Left kidney (tissue), 2 donors: ENCODE data around the gene SMURF2. TPM values are rescaled to one million over a fixed set of nuclear protein-coding genes. Genes with fewer than 3 reads are reported as not detected.
"Not testable (repeated sequence)": the region's sequence is repeated elsewhere in the genome, so short reads cannot be mapped to it uniquely, and the experiment has no call there.

ENCODE experiments used
- DNase-seq: peaks from one replicate; pipeline ENCODE4 v3.0.0-alpha.2; 2013
- polyA plus RNA-seq: library from polyadenylated mRNA; unstranded; fragments of 120-200 nt; gene quantifications from one replicate; pipeline ENCODE4 v1.2.1, GENCODE V29; 2013; ENCODE audit not compliant: insufficient read length

The SMURF2 gene
- polyA plus RNA-seq, 1 donor: 42.5 TPM

DNA sequence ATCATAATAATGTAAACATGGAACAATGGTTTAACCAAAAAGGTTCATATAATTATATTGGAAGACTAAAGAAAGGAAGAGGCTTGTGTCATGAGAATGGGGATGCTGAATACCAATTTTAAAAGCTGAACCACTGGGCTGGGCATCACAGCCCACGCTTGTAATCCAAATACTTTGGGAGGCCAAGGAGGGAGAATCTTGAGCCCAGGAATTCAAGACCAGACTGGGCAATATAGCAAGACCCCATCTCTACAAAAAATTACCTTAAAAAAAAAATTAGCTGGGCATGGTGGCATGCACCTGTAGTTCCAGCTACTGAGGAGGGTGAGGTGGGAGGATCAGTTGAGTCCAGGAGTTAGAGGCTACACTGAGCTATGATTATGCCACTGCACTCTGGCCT is 65.1 kb downstream of the SMURF2 start:
- no peak for DNase-seq

DNA sequence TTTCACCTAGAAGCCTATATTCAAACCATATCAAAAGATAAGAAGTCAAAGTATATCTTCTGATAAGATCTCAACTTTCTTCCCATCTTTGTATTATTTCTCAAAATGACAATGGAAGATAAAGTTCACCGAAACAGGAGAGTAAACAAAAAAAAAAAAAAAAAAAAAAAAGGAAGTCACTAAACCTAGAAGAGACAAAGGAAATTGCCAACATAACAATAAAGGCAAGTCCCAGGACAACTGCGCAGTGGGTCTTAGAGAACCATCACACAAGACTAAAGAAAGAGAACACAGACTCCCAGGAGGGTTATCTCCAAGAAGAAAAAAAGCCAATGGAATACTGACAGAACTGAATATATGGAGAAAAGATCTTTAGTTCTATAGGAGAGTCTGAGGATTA is 65.7 kb downstream of the SMURF2 start:
- no peak for DNase-seq

DNA sequence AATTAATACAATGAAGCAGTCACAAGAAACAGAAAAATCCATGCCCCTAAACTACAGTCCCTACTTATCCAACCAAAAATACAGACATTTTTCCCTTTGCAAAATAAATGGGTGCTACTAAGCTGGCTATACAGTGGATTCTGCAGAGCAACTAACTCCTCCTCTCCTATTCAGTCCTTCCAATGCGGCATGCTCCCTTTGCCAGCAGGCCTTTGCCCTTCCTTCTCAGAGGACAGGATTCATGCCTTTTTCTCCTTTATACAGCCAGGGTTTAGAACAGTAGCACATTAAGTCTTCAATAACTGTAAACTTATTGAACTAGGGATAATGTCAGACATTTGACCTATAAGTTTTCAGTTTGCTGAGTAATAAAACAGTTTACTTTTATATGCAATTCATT is 70.2 kb downstream of the SMURF2 start:
- no peak for DNase-seq

DNA sequence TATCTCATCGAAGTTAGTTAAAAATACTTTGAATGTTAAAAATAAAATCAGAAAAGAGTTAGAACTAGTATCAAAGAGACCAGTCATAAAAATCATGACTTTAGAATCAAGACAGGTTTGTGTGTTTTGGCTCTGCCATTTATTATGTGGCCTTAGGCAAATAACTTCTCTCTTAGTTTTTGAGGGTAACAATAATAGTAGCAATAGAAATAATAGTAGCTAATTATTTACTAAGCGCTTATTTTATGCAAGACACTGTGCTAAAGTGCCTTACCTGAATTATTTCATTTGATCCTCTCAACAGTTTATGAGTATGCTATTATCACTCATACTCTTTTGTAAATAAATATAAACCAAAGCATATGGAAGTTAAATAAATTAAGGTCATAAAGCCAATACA is 77.0 kb downstream of the SMURF2 start:
- no peak for DNase-seq

DNA sequence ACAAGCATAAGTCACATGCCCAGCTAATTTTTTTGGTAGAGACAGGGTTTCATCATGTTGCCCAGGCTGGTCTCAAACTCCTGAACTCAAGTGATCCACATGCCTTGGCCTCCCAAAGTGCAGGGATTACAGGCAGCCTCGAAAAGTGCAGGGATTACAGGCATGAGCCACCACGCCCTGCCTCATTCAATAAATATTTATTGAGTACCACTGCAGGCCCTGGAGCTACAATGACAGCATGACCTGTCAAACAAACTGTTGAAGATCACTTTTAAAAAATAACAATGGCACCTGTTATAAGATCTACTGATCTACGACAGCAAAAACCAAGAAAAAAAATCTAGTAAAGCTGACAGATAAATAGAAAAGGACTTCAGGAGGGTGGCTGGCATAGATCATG is 79.1 kb downstream of the SMURF2 start:
- no peak for DNase-seq

DNA sequence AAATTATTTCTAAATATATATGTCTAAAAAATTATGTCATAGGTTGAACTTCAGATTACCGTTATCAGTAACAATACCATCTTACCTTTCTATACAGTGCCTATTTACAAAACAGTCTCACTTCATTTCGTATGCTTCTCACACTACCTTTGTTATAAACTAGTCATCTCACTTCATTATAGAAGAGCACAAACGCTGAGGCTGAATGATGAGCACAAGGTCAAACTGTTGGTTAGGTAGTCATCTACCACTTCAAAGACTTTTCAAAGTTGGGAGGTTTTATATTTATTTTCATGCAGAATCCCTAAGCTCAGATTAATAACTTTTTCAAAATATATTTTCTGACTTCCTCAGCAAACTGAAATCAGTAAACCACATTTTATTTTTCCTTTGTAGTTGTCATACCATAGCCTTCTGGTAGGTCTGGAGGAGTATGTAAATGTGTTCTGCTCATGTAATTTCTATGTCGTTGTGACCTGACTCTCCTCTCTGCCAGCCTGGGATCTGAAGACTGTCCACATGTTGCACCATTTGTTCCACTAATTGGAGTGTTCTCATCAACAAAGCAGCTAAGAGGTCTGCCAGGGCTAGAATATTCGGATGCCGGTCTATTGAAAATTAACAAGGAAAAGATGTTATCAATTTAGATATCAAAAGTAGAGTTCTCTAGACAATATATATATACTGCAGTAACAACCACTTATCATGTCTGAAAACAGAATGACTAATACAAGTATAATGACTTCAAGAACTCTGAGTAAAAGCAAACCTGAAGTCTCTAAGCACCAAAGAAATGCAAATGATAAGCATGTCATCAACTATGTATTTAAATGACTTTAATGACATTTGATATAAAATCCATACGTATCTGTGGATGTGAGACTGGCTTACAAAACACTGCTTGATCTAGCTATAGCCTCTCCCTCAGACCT is 81.5 kb downstream of the SMURF2 start:
- DNase-seq: no peak

DNA sequence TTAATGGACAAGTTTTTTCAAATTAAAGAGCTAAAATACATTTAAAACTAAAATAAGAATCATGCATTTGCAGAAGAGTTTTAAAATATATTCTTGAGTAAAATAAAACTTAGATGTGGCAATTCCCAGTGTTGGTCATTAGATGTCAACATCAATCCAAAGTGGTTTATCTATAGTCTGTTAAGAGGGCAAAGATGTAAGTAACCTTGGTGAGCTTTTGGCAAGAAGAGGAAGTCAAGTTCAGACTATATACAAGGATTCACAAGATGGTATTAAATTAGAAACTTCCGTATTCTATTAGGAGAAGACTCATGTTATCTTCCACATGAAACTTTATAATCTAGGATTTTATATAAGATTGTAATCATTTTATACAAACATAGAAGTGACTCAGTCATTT is 82.2 kb downstream of the SMURF2 start:
- DNase-seq: no peak

DNA sequence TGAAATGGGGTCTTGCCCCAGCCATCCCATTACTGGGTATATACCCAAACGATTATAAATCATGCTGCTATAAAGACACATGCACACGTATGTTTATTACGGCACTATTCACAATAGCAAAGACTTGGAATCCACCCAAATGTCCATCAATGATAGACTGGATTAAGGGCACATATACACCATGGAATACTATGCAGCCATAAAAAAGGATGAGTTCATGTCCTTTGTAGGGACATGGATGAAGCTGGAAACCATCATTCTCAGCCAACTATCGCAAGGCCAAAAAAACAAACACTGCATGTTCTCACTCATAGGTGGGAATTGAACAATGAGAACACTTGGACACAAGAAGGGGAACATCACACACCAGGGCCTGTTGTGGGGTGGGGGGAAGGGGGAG is 85.1 kb downstream of the SMURF2 start:
- DNase-seq: not testable (repeated sequence)

DNA sequence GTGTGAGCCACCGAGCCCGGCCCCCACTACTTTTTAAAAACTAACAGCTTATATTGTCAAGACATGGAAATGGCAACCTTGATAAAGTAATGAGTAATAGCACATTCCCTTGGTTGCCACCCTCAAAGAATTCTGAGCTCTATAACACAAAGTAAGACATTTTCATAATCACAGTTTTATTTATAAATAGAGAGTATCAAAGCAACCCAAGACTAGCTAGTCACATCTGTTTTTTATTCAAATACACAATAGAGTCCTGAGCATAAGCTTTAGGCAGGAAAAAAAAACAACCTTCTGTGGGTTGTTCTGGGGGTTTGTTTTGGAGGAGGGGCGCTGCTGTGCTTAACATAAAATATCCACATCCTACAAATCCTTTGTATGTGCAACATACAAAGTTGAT is 86.7 kb downstream of the SMURF2 start:
- no peak for DNase-seq

DNA sequence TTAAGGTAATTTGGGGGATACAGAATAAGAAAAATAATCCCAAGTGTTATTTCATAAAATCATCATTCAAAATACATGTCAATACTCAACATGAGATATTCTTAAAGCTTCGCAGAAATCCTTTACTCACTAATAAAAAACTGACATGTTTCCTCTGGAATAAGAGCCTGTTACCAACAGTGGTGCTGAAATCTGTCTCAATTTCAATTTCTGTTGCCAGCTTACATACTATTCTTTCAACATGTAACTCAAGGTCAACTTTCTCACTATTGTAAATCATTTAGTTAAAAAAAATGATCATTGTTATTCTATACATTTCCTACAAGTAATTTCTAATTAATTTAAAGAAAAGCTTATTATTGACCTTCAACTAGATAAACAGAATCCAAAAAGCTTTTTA is 87.5 kb downstream of the SMURF2 start:
- DNase-seq: no peak

DNA sequence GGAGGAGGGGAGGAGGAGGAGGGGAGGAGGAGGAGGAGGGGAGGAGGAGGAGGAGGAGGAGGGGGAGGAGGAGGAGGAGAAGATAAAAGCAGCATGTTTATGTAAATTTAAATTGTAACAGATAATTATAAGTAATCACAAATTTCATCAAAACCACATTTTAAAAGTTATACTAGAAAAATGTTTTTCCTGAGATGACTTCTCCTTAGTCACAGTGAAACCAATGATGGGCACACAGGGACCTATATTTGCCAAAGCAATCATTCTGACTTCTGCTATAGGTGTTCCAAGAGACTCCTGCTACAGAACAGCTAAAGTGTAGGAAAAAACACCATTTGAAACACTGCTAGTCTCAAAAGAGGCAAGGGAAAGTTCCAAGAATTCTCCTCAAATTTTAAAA is 88.9 kb downstream of the SMURF2 start:
- DNase-seq: no peak

DNA sequence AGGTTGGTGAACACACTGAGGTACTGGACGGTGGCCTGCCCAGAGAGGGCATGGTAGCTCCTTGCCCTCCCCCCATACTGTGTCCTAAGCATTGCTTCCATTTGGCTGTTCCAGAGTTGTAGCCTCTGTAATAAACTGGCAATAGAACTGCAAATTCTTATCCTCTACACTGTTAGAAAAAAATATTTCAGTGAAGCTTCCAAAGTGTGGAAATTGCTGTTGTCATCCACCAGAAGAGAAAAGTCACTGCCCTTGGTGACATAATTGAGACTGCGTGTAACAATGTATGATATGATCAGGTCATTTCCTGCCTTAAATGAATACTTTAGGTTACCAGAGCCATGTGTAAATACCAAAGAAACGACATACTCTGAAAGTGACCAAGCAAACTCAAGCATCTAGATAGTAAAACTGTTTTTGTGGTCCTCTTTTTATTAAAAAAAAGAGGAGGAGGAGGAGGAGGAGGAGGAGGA is 89.4 kb downstream of the SMURF2 start:
- DNase-seq: no peak

DNA sequence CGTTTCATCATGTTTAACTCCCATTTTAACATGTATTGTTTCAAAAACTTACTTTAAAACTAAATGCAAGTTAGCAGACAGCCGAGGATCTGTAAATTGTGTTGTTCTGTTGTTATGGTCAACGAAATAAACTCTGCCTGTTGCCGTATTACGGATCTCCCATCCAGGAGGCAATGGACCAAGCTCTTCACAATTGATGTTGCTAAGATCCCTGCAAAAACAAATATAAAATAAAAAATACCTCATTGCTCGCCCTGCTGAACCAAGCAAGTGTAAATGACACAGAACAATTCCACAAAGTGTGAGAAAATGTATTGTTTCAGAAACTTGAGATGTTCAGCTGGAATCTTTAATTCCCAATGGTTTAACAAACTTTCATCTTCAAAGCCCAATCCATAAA is 90.4 kb downstream of the SMURF2 start:
- no peak for DNase-seq

DNA sequence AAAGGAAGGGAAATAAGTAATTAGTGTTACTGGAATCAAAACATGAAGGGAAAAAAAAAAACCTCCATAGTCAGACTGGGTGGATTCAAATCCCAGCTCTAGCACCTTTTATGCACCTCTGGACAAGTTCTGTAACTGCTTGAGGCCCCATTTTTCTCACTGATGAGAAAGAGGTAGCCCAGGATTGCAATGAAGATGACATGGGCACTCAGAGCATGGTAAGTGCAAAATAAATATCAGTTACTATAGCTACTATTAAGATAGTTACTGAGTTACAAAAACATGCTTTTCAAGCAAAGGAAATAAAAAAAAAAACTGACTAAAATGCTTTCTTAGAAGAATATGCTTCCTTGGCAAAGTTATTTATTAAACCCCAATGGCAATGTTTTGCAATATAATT is 96.5 kb downstream of the SMURF2 start:
- no peak for DNase-seq

DNA sequence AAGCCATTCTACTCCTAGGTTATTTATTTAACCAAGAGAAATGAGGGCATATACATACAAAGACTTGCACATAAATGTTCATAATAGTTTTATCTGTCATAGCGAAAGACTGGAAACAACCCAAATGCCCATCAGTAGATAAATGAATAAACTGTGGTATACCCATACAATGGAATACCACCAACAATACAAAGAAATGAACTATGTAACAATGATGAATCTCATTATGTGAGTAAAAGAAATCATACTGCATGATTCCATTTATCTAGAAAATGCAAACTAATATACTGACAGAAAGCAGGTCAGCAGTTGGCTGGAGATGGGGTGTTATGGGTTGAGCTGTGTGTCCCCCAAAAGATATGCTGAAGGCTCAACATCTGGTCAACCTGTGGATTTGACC is 98.0 kb downstream of the SMURF2 start:
- DNase-seq: no peak

DNA sequence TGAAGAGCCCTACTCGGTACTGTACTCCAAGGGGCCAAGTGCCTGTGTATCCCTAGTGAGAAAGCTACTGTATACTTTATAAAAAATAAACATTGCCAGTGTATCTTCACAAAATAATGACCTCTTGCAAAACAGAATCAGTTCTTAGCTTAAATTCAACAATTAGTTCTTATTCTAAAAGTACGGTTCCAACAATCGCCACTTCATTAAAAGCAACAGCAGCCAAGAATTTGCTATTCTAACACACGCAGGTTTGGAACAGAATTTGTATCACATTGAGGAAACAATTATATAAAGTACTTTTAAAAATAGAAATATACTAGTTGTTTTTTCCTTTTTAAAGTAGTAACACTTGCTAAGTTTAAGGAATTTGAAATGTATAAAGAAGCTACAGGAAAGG is 106.8 kb downstream of the SMURF2 start:
- no peak for DNase-seq

DNA sequence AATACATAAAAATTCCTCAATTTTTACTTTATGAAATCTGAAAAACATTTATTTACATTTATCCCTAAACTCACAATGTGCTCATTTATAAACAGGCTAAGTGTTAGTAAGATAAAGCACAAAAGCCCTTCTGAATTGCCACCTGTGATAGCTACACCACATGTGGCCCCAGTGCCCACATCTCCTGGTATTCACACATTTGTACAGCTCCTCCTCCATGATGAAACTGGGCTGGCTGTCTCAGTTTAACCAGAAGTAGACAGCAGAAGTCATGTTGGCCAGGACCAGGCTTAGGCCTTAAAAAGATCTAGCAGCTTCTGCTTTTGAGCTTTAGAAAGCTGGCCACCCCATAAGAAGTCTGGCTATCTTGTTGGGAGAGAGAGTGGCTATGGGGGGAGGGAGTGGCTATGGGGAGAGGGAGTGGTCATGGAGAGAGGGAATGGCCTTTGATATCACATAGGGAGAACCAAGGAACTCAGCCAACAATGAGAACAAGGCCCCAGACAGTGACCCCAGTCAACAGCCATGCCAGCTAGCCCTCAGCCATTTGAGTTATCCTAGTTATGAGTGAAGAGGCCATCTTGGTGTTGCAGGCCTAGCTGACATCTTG is 108.0 kb downstream of the SMURF2 start:
- no peak for DNase-seq

DNA sequence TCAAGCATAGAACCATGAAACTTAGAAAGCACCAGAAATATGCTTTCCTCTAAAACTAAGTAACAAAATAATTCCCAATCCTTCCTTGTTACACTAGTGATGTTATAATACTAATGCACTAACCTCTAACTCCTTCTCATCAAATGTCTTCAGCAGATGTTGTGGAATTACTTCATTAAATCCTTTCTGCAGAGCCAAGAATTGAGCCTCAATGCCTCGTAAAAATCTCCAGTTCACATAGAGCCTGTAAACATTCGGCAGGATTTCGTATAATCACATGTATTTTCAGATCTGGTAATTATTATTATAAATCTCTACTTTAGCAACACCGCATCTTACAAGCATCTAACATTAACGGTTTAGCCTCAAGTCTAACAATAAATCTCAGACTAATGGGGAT is 110.6 kb downstream of the SMURF2 start:
- DNase-seq: no peak

DNA sequence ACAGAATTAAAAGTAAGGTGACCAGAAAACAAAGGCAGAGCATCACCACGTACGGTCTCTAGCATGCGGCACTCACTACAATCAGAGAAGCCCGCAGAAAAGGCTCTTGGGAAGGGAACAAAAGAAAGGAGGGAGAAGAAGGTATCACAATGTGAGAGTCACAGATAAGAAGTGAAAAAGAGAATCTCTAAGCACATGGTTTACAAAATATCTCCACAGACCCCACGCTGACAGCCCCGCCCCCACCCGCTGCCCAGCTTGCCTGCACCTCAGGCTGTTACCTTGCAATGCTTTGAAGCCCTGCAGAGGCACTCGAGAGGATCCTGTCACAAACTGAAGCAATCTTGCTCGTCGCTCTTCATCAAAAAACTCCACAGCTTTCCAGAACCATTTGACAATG is 114.8 kb downstream of the SMURF2 start:
- no peak for DNase-seq

DNA sequence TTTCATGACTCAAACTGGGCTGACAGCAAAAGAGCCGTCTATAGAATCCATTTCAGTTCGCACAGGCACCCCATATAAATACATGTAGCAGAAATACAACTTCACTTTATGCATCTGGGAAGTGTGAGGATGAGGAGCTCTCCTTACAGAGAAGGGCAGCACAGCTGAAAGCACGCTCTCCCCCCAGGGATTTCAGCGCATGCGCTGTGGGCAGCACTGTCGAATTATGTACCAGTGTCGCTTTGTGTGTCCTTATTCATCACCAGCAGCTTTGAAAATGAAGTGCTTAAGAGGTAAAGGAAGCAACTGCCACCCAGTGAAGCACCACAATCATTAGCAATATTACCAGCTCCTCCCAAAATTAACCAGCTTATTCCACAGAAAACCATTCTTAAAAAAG is 115.4 kb downstream of the SMURF2 start:
- no peak for DNase-seq

DNA sequence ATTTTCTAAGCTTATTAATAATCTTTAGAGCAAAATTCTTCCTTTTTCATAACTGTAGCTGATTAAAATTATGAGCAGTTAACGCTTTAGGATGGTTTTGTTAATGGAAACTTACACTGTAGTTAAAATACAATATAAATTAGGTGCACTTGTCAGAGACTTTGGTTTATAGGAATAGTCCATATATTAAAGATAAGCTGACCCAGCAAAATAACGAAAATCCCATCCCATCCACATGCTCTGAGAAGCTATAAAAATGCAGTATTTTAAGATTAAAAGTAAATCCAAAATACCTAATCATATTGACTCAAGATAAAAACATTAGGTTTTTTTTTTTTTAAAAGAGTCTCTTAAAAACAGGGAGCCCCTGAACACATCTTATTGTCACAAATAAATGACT is 117.4 kb downstream of the SMURF2 start:
- no peak for DNase-seq

DNA sequence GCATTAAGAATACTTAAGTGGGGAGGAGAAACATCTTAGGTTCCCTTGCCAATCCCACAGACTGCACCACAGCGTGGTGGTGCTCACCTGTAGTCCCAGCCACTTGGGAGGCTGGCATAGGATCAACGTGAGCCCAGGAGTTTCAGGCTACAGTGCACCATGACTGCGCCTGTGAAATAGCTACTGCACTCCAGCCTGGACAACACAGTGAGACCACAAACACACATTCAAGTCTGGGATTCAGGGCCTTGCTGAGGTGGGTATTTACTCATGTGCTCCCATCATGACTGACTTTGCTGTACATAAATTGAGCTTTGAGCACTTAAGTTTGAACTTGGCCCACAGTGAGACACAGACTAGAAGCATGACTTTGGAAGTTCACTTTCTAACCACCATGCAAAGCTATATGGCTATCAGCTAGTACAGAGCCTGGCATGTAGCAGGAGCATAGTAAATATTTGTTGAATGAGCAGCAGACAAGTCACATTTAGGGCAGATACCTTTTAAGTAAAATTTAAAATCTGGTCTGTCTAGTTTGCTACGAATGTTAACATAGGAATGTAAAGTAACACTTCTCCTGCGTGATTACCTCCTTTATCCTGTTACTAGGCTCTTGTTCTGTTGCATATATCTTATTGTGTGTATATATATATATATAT is 121.9 kb downstream of the SMURF2 start:
- DNase-seq: no peak

DNA sequence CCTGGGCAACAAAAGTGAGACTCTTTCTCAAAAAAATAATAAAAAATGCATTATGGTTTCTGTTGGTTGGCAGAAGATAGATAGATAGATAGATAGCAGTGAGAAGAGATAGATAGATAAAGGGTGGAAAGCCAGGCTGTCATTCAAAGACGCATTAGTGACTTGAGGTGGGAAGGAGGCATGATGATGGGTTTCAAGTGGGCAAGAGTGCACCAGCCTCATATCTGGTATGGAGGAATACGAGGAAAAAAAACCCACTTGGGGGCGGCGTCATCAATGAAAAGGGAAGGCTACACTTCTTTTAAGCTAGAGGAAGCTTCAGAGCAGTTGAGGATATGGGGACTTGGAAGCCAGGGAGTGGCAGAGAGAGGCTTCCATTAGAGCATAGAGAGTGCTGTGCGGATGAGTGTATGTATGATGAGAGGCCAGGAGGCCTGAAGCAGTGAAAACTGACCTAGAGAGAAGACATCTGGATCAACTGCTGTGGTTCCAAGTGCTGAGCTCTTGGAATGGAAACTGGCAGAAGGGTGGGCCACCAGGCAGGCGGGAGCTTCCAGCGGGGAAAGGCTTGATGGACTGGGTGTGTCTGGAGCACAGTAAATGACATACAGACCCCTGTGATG is 123.5 kb downstream of the SMURF2 start:
- DNase-seq: no peak
